Kasumi-1 (cell line): ENCODE data around the gene LARP4B.
A peak's percentile ranks its signal among the peaks of the same experiment; 100 is the strongest.
"Not testable (repeated sequence)": the region's sequence is repeated elsewhere in the genome, so short reads cannot be mapped to it uniquely, and the experiment has no call there.

Experiments used
- DNase-seq, 2 experiments: peaks; one replicate each; lab custom pipeline; 2025; lab: John Stamatoyannopoulos, UW

The LARP4B gene

DNA sequence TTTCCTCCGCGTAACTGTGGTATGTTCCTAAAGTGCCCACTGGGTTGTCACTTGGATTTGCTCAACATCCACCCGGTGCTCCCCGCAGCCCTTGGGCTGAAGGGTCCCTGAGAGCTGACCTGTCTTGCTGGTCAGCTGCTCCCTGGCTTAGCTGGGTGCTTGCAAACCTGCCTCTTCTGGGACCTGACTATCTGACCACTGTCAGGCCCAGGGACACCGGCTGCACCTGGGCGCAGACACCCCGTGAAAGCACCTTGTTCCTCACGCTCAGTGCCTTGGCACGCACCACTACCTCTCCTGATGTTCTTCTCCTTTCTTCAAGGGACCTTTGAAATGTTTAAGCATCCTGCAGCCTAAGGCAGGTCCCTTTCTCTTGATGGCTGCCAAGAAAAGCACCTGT lies 26.6 kb upstream of the LARP4B start:
- DNase-seq: no peak

- DNase-seq: no peak
Measured at GRCh38 chr10:955820-956217, 24.3 kb upstream of the LARP4B start.

- no peak for DNase-seq
Measured at GRCh38 chr10:955127-955819, 23.8 kb upstream of the LARP4B start.

DNA sequence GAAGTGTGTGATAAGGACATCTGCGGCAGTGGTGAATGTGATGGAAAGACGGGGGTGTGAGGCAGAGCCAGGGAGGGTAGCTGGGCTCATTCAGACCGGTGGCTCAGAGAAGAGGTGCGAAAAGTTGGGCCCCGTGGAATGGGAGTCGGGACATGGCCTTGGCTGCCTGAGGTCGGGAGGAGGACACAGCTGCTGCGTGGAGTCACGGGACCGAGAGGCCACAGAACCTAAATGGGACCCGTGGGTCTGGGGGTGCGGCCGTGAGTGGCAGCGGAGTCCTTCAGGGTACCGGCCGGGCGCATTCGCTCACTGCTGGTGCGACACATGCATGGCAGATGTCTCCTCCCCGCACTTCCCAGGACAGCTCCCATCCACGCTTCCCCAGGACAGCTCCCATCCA lies 22.9 kb upstream of the LARP4B start:
- DNase-seq: no peak

GRCh38 chr10:953836-954235 lies 22.3 kb upstream of the LARP4B start:
- DNase-seq: no peak

GRCh38 chr10:949446-949845 lies 17.9 kb upstream of the LARP4B start:
- no peak for DNase-seq

GRCh38 chr10:948347-948746 lies 16.8 kb upstream of the LARP4B start:
- DNase-seq: no peak

DNA sequence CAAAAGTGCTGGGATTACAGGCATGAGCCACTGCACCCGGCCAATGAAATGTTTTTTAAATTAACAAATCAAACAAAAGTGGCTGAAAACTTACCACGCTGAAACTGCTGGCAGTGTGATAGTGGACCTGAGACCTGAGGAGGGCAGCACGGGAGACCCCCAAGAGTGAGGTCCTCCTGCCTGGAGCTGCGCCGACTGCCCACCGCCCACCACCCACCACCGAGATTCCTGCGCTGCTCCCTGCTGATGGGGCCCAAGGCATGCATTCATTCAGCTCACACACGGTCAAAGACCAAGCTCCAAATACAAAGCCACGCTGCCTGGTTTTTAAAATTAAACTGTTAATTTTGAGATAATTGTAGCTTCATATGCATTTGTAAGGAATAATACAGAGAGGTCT lies 16.4 kb upstream of the LARP4B start:
- DNase-seq: no peak

- no peak for DNase-seq
Measured at GRCh38 chr10:947051-947450, 15.5 kb upstream of the LARP4B start.

- no peak for DNase-seq
Measured at GRCh38 chr10:945778-946177, 14.3 kb upstream of the LARP4B start.

DNA sequence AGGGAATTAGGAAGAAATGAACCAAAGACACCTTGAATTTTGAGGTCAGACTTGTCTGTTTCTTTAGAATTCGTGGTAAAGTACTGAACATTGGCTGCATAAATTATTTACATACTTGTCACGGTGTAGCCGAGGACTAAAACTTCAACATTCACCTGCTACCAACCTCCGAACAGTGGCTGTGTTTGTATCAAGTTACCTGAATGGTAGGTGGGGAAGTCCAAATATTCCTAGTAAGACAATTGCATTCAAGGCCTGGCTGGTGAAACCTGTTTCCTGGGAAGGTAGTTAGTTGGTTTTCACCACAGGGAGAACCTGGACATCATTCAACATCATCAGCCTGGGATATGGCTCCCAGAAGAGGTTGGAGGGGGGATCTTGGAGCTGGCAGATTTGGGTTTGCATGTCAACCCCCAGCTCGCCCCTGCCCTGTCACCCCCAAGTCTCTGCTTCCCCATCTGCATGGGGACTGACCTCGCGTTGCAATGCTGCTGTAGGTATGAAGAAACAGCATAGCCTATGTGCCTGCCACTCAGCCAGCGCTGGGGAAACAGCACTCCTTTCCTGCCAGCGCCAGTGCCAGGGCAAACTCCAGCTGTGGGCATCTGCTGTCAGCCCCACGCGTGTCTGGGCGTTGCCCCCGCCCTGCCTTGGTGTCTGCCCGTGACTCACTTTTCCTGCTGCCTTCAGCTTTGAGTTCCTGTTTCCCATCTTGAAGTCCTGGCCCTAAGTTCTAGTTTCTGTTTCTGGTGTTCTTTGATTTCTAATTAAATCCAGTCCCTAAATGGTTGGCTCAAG lies 12.7 kb upstream of the LARP4B start:
- DNase-seq: peak; percentile 79 to 91

DNA sequence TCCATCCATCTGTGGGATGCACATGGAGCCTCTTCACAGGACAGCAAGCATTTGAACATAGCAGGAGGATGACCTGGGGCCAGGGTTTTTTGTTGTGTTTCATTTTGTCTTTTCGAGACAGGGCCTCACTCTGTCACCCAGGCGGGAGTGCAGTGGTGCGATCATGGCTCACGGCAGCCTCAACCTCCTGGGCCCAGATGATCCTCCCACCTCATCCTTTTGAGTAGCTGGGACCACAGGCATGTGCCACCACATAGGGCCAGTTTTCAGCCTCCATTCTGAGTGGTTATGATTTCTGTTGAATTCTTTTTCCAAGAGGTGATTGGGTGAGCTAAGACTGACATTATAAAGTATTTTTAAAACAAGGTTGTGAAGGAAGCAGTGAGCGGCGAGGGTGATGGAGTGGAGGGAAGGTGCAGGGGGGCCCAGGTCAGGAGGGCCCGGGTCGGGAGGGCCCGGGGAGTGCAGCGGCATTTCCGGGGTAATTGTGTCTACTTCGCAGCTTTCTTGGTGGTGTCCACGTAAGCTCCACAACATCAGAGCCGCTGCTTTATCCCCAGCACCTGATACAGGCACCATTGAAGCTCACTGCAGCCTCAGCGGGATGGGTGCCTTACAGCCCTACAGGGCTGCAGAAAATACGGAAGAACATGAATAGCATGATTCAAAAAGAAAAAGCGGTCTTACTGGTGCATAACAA lies 12.0 kb upstream of the LARP4B start:
- DNase-seq: no peak

- no peak for DNase-seq
Measured at GRCh38 chr10:938941-939678, 7.6 kb upstream of the LARP4B start.

DNA sequence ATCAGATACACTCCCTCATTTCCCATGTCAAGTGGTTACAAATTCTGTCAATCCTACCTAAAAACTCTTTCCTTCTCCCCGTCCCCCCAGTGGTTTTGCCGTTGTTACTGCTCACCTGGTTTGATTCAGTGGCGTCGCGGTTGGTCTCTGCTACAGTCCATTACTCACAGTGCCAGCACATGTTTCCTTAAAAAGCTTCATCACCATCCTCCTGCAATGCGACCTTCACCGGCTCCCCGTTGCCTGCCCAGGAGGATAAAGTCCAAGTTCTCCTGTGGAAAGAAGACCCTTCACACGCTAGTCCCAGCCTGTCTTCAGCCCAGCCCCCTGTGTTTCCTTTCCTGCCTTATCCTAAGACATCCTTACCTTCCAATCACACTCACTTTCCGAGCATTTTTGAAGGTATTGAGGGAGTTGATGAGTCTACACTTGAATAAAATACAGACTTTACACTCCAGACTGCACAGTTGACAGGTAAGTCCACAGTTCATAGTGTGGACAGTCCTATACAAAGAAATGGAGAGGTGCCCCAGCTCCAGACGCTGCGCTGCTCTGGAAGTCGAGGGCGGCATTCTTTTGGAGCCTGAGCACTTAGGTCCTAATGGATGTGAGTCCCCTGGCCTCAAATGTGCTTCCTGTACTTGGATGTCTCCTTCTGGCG lies 3.4 kb upstream of the LARP4B start:
- DNase-seq: no peak

DNA sequence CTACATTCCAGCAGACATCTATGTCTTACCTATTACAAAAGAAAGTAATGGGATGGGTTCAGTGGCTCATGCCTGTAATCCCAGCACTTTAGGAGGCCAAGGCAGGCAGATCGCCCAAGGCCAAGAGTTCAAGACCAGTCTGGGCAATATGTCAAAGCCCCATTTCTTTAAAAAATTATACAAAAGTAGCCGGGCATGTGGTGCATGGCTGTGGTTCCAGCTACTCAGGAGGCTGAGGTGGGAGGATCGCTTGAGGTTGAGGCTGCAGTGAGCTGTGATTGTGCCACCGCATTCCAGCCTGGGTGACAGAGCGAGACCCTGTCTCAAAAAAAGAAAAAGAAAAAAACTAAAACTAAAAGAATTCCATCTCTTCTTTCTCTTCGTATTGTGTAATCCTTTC lies 2.7 kb upstream of the LARP4B start:
- DNase-seq: not testable (repeated sequence)

- DNase-seq: no peak
Measured at GRCh38 chr10:932589-932988, 1.1 kb upstream of the LARP4B start.

- DNase-seq: peak; percentile 50 to 60
Measured at GRCh38 chr10:930625-931325, 730 bp downstream of the LARP4B start.

DNA sequence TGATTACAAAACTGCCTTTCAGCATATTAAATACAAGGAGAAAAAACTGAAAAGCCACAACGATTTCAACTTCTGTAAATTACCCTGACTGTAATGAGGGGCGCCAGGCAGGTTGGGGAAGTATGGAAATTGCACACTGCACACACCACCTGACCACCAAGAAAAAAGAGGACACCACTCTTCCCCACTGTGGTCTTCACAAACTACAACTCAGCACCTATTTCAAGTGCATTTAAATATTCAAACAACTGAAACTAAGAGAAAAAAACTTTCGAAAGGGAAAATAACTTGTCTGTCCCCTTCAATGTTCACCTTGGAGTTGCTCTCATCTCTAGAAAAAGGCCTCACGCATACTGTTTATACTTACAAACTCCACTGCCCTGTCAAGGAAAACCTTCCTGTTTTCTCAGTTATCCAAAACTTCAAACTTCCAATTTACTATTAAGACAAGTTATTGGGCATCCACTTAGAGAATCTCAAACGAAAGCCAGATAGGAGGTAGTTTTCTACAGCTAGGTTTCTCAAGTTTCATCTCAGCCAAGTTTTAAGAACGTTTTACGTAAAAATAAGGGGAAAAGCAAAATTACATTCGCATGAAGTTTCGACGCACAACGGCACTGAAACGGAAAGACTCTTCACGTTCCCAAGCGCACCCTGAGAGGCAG lies 1.4 kb downstream of the LARP4B start:
- DNase-seq: peak; percentile 86 to 89

DNA sequence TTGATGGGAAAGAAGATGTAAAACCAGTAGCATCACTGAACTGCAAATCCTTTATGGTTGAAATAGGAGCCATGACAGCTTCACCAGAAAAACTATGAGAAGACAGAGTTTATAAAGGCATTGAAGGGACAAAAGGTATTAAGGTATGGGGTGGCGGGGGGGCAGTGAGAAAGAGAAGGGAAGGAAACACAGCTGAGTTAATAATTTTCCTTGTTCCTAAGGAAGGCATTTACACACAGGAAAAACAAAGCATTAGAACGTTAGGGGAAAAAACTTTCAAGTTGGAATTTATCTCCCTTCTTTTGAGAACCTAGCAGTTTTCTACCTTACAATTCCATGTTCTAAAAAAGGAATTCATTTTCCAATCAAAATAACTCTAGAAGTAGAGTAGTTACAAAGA lies 4.4 kb downstream of the LARP4B start:
- no peak for DNase-seq

DNA sequence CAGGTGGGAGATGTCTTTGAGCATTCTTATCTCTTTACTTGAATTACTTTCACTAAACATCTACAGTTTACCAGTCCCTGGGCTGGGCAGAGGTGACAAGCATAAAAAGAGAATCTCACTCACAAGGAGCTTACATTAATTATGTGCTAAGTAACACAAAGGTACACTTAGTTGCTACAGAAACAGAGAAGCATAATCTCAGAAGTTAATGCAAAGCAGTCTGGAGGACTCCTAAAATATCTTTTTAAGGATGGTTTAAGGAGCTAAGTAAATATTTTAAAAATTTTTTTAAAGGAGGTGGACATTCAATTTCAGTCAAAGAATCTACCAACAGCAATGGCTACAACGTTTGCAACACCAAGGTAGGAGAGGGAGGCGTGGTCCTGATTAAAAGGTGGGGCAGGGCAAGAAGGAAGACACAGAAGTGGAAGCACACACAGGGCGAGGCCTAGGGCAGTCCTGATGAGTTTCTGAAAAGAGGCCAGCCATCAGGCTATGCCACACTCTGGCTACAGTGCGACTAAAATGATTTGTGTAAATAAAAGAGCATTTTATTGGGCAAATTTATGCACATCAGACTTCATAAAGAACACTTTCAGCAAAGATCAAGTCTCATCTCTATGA lies 5.3 kb downstream of the LARP4B start:
- no peak for DNase-seq
